ENCODE results near the gene CCDC57. TPM values are rescaled to one million over a fixed set of nuclear protein-coding genes. Genes with fewer than 3 reads are reported as not detected.

The CCDC57 gene, protein sequence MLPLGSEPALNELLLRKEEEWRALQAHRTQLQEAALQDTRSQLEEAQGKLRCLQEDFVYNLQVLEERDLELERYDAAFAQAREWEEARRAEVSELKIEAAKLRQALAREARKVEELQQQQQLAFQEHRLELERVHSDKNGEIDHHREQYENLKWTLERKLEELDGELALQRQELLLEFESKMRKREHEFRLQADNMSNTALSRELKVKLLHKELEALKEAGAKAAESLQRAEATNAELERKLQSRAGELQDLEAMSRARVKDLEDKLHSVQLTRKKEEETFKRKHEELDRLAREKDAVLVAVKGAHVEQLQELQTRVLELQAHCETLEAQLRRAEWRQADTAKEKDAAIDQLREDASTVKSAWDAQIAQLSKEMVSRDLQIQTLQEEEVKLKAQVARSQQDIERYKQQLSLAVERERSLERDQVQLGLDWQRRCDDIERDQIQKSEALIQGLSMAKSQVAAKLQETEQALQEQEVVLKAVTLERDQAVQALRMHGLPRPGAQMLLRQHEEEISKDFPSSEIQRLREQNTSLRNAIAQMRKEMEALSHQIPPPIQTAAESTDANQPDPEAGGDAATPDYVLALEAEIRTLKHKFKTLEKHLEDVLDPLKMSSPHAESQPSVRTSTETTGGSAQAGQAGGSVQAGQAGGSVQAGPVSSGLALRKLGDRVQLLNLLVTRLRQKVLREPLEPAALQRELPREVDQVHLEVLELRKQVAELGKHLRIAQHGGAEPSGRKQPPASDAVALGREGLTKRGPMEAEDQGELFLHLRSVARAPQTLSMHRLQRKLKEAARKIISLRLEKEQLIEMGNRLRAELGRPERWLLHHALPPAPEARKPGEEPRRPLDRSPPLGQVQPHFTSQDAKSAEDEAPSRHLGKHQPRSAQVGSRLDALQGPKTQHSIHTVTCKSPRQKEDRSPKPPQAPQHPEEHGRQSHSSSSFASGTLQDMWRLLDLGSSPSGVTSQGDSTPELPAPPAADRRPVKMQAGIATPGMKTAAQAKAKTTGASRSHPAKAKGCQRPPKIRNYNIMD
- 10 to 100 TPM; 67.7 to 72.9 TPM for total RNA-seq

DNA sequence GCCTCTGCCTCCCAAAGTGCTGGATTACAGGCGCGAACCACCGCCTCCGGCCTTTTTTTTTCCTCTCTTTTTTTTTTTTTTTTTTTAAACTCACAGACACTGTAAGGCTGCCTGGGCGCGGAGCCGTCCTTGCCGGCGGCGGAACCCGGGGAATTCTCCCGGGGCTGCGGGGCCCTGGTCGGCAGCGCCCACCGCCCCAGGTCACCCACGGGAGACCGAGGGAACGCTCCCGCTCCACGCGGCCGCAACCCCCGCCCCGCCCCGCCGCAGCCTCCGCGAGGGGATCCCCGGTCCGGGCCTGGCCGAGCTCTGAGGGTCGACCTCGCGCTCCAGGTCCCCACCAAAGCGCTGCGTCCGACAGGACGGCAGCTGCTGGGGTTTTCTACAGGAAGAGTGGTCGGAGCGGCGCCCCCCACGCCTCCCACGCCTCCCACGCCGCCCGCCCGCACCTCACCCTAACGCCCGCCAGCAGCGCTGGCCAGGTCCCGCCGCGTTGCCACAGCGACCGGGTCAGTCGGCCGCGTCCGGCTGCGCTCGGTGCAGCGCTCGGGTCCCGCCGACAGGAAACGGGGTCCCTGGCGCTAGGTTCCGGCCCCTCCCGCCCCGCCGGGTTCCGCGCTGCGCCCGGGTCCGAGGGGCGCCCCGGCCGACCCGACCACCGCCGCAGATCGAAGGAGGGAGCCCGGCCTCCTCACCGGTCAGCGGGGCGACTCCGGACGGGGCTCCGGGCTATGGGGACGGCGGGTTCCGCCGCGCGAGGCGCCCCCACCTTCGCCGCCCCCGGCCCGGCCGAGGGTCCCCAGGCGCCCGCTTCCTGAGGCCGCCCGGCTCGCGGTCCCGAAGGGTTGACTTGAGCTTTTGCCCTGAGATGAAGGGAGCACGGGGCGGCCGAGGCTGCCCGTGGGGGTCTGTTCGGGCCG lies at the start of gene CCDC57:
Gene CCDC57, minus strand, starts transcription at position 512 of the 920 bp plus-strand sequence. CDS start 10,898 bp downstream, outside the sequence.

GRCh38 chr17:82228842-82229697 lies 16.4 kb upstream of the CCDC57 start, which contains the start of gene SLC16A3:
Gene SLC16A3 (plus strand): TSS chr17:82229042. CDS start chr17:82236009, 6,967 bp downstream.

GRCh38 chr17:82098169-82098938 lies 114.3 kb downstream of the CCDC57 start, which contains the start of gene FASN:
Gene FASN (minus strand): TSS chr17:82098236. CDS start chr17:82096445, 1,791 bp downstream.

GRCh38 chr17:82065638-82066303 lies 146.9 kb downstream of the CCDC57 start, which contains the start of gene DUS1L:
Gene DUS1L (minus strand): TSS chr17:82065804. CDS start chr17:82065059, 745 bp downstream.

DNA sequence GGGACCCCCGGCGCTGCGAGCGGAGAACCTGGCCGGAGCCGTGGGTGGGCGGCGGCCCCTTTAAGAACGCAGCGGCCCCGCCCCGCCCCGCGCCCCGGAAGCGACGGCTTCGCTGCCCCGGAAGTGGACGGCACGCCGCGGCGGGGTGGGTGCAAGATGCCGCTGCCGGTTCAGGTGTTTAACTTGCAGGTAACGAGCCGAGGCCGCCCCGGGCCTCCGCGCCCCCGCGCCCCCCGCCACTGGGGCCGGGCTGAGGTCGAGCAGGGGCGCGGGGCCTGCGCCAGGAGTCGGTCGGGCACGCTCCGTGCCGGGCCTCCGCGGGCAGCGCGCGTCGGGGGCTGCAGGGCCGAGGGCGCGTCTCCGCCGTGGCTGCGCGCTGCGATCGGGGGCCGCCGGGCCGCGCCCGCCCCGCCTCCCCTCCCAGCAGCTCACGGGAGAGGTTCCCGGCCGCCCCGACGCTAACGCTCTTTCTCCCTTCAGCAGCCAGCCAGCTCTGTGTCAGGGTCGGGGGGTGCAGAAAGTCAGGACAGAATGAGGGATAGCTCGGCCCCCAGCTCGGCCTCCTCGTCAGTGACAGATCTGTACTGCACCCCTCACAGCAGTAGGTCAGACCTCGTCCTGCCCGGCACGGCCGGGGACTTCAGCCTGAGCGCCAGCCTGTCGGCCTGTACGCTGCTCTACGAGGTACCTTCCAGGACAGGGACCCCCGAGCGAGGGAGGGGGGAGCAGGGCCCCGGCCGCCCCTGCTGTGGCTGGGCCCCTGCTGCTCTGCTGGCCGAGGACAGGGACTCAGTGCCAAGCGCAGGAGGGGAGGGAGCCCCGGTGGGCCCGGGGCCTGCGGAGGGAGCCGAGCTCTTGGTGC lies 160.6 kb downstream of the CCDC57 start, which contains the start of the genes GPS1 and RFNG:
Gene GPS1, plus strand, starts transcription at position 123 of the 862 bp plus-strand sequence. Its CDS starts 34 bp downstream, at position 157.
Gene RFNG, minus strand, starts transcription at position 36 of the 862 bp plus-strand sequence. CDS start 45 bp downstream, outside the sequence.

Small RNA genes within 50 kb of the gene (microRNA-seq; reads per million reads assigned to microRNA genes)
- gene MIR6787 (ENCODE audit: borderline microRNAs expressed, borderline replicate concordance), result not detected

Other genes starting within 250 kb of the CCDC57 start
- gene ASPSCR1, start 235.2 kb downstream of the CCDC57 start, total RNA-seq, result 10 to 100 TPM; 37.4 to 39.5 TPM
- gene CENPX, start 190.0 kb downstream of the CCDC57 start, total RNA-seq, result 10 to 100 TPM; 49.8 to 49.9 TPM
- gene LRRC45, start 189.5 kb downstream of the CCDC57 start, total RNA-seq, result 10 to 100 TPM; 29.8 to 33.7 TPM
- gene RAC3, start 181.2 kb downstream of the CCDC57 start, total RNA-seq, result 1 to 10 TPM; 6.0 to 6.2 TPM
- 100 to 1,000 TPM in 1 of 2 experiments, 10 to 100 TPM in 1; 98.5 to 103 TPM for gene DCXR, start 175.1 kb downstream of the CCDC57 start, total RNA-seq
- gene RFNG, start 161.0 kb downstream of the CCDC57 start, total RNA-seq, result 10 to 100 TPM; 25.1 to 26.8 TPM
- gene GPS1, start 160.9 kb downstream of the CCDC57 start, total RNA-seq, result 10 to 100 TPM; 66.6 to 67.5 TPM
- 100 to 1,000 TPM; 110 to 111 TPM for gene DUS1L, start 147.0 kb downstream of the CCDC57 start, total RNA-seq
- 100 to 1,000 TPM; 153 to 162 TPM for gene FASN, start 114.6 kb downstream of the CCDC57 start, total RNA-seq
- gene SLC16A3, start 16.2 kb upstream of the CCDC57 start, total RNA-seq, result 100 to 1,000 TPM; 156 to 157 TPM
- gene CSNK1D, start 60.9 kb upstream of the CCDC57 start, total RNA-seq, result 100 to 1,000 TPM; 116 to 121 TPM
- gene CD7, start 104.8 kb upstream of the CCDC57 start, total RNA-seq, result 100 to 1,000 TPM; 238 to 240 TPM
- gene SECTM1, start 120.9 kb upstream of the CCDC57 start, total RNA-seq, result 1 to 10 TPM; 5.7 to 6.7 TPM
- not detected for gene TEX19, start 146.4 kb upstream of the CCDC57 start, total RNA-seq
- under 1 TPM in 1 of 2 experiments, not detected in 1; 0.20 TPM for gene UTS2R, start 158.9 kb upstream of the CCDC57 start, total RNA-seq
- gene HEXD, start 205.5 kb upstream of the CCDC57 start, total RNA-seq, result 10 to 100 TPM; 60.7 to 65.6 TPM
- 10 to 100 TPM; 24.5 to 25.6 TPM for gene OGFOD3, start 205.7 kb upstream of the CCDC57 start, total RNA-seq
- gene CYBC1, start 237.9 kb upstream of the CCDC57 start, total RNA-seq, result 100 to 1,000 TPM; 242 to 271 TPM
- 100 to 1,000 TPM; 131 to 136 TPM for gene NARF, start 245.9 kb upstream of the CCDC57 start, total RNA-seq

All from activated naive CD4-positive, alpha-beta T cell treated with anti-CD3 and anti-CD28 coated beads, Interleukin-2, amount 10 ng/mL, durations not matched to agents 5 hours and 36 hours (primary cell).